Dermis microvascular lymphatic vessel endothelial cell (primary cell): ENCODE measurements around the gene CLCN6. TPM values are rescaled to one million over a fixed set of nuclear protein-coding genes. Genes with fewer than 3 reads are reported as not detected.

Experiments used
- DNase-seq, 2 donors: peaks; one replicate each; pipeline versions ENCODE4 v3.0.0 to v3.0.0-alpha.2; 2010; ENCODE audit warnings: low read depth in 2 of 2
- total RNA-seq: library from RNA; depleted of rRNA; stranded (reverse); fragments of >200 nt; gene quantifications from 2 replicates; pipeline ENCODE4 v1.2.1, GENCODE V29; 2014

CLCN6 gene
- 5.9 and 7.0 TPM in 2 replicates for total RNA-seq

GRCh38 chr1:11805422-11806306 lies at the start of gene CLCN6, which contains the start of gene MTHFR:
Gene CLCN6, plus strand, starts transcription at chr1:11806191. Its CDS starts 72 bp downstream, at chr1:11806263.
Gene MTHFR, minus strand, starts transcription at chr1:11805964. Its CDS starts 2,848 bp downstream, at chr1:11803116.
- DNase-seq = peak; percentile 98 to 100

GRCh38 chr1:11757047-11757446 lies 48.9 kb upstream of the CLCN6 start:
- DNase-seq = no peak

GRCh38 chr1:11759791-11760190 lies 46.2 kb upstream of the CLCN6 start:
- DNase-seq = no peak

- no peak for DNase-seq
These were observed 44.7 kb upstream of the CLCN6 start for GRCh38 chr1:11761285-11761684.

- DNase-seq = no peak
These were observed 44.0 kb upstream of the CLCN6 start, which contains the start of gene C1orf167 for GRCh38 chr1:11761988-11762406. Gene C1orf167, plus strand, starts transcription at chr1:11762193. Its CDS starts 2,208 bp downstream, at chr1:11764401.

- DNase-seq = no peak
These were observed 41.9 kb upstream of the CLCN6 start for GRCh38 chr1:11764115-11764514.

- DNase-seq = no peak
These were observed 41.5 kb upstream of the CLCN6 start for GRCh38 chr1:11764519-11764918.

- no peak for DNase-seq
These were observed 40.1 kb upstream of the CLCN6 start for GRCh38 chr1:11765661-11766428.

- DNase-seq = no peak
These were observed 39.6 kb upstream of the CLCN6 start for GRCh38 chr1:11766429-11766776.

- no peak for DNase-seq
These were observed 37.9 kb upstream of the CLCN6 start for GRCh38 chr1:11767922-11768704.

- DNase-seq = no peak
These were observed 37.2 kb upstream of the CLCN6 start for GRCh38 chr1:11768821-11769220.

- no peak for DNase-seq
These were observed 36.7 kb upstream of the CLCN6 start for GRCh38 chr1:11769274-11769673.

- DNase-seq = no peak
These were observed 36.0 kb upstream of the CLCN6 start for GRCh38 chr1:11770011-11770410.

- no peak for DNase-seq
These were observed 34.4 kb upstream of the CLCN6 start for GRCh38 chr1:11771481-11772043.

GRCh38 chr1:11772458-11772857 lies 33.5 kb upstream of the CLCN6 start:
- no peak for DNase-seq

GRCh38 chr1:11774753-11775152 lies 31.2 kb upstream of the CLCN6 start:
- DNase-seq = no peak

- no peak for DNase-seq
These were observed 28.2 kb upstream of the CLCN6 start for GRCh38 chr1:11777658-11778322.

- no peak for DNase-seq
These were observed 27.7 kb upstream of the CLCN6 start for GRCh38 chr1:11778336-11778735.

GRCh38 chr1:11778844-11779623 lies 27.0 kb upstream of the CLCN6 start:
- no peak for DNase-seq
